ENCODE data around the gene ANO7.

Gene ANO7

DNA sequence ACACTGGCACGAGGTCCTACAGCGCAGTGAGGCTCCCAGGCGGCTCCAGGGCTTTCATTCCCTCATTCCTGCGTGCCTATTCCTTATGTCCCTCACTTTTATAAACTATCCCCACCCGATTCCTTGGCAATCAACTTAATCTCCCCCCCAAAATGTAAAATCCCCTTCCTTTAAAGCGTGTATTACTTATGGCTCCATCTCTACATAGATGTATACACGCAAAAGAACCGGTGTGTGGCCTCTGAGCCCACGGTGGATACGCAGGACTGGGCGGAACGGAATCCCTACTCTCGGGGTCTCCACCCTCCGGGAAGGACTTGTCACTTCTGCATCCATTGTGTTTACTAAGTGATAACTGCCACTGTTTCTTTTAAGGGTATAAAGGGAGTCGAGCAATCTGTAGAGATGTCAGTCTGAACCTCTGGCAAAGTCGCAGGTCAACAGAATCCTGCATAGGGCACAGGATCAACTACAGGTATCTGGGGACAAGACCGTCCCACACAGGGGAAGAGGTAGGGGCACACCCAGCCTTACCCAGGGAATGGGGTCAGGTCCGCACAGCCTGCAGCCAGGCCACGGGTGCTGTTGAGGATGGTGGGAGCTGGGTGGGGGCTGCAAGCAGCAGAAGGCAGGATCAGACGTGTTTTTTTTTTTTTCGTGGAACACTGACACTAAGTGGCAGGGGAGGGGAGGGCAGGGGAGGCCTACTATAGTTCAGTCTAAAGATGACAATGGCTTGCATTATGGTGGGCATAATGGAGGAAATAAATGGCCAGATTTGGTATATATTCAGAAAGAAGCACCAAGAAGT lies 84.9 kb downstream of the ANO7 start:
- no peak for DNase-seq (ENCODE audit: low read depth in 2 of 2)

DNA sequence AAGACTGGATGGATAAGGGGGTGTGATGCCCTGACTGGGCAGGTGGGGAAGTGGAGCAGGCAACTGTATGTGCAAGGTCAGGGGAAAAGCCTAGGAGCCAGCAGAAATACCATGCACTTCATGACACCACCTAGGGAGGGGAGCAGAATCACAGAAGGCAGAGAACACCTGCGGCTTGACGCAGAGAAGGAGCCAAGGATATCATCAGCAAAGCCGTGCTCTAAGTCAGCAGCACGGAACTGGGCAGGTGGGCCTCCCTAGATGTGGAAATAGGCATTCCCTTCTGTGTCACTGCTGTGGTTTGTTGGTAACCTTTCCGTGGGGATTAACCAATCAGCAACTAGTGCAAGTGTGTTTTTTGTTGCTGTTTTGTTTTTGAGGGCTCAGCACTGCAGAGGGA lies 85.7 kb downstream of the ANO7 start:
- DNase-seq (ENCODE audit: low read depth in 2 of 2), result no peak

Measured in stimulated activated CD4-positive, alpha-beta T cell treated with anti-CD3 and anti-CD28 coated beads, Interleukin-12 subunit alpha, Interleukin-12 subunit beta, amount 100 ng/mL, for 24 hours (primary cell).